SH-SY5Y (cell line): ENCODE data around the gene NUDT7.

Experiments
- GATA2 ChIP-seq: IDR thresholded peaks from 2 replicates; pipeline ENCODE4 v1.6.1; 2011; ENCODE audit warnings: mild to moderate bottlenecking, low read depth, low read length
- GATA3 ChIP-seq: IDR thresholded peaks from 2 replicates; pipeline ENCODE4 v1.6.1; 2011; ENCODE audit warnings: low read depth, mild to moderate bottlenecking, low read length, moderate library complexity

NUDT7 gene

GRCh38 chr16:77781091-77781490 is 58.8 kb downstream of the NUDT7 start:
- TF ChIP-seq GATA2 (no peak), GATA3 (no peak)

- TF ChIP-seq GATA2 (no peak), GATA3 (no peak)
These were observed 60.4 kb downstream of the NUDT7 start for GRCh38 chr16:77782694-77783093.

- TF ChIP-seq GATA3 = no peak
These were observed 62.4 kb downstream of the NUDT7 start for GRCh38 chr16:77784441-77785372.

- TF ChIP-seq GATA3 = no peak
- TF ChIP-seq GATA2 = no peak
These were observed 63.1 kb downstream of the NUDT7 start for GRCh38 chr16:77785373-77785764.

- TF ChIP-seq GATA3 = no peak
- TF ChIP-seq GATA2 = no peak
These were observed 64.0 kb downstream of the NUDT7 start for GRCh38 chr16:77786186-77786847.

GRCh38 chr16:77787452-77787851 is 65.1 kb downstream of the NUDT7 start:
- no peak for TF ChIP-seq GATA3
- TF ChIP-seq GATA2 = no peak

GRCh38 chr16:77788181-77789084 is 66.1 kb downstream of the NUDT7 start, which contains the start of gene VAT1L:
Gene VAT1L (plus strand): TSS chr16:77788564. CDS start chr16:77788683, 119 bp downstream.
- TF ChIP-seq GATA2 (no peak), GATA3 (no peak)

GRCh38 chr16:77789085-77790008 is 67.0 kb downstream of the NUDT7 start:
- TF ChIP-seq GATA2 (no peak), GATA3 (no peak)

- TF ChIP-seq GATA3 (no peak), GATA2 (no peak)
These were observed 67.7 kb downstream of the NUDT7 start for GRCh38 chr16:77790009-77790372.

GRCh38 chr16:77790912-77791311 is 68.6 kb downstream of the NUDT7 start:
- TF ChIP-seq GATA3 (no peak), GATA2 (no peak)
